GM19193 (cell line): ENCODE measurements around the gene RPL27A.

Experiments used
- POLR2A ChIP-seq: IDR thresholded peaks from 4 replicates; pipeline ENCODE4 v1.6.1; 2011; ENCODE audit not compliant: insufficient read depth, insufficient read length; ENCODE audit errors: extremely low read depth

RPL27A gene

DNA sequence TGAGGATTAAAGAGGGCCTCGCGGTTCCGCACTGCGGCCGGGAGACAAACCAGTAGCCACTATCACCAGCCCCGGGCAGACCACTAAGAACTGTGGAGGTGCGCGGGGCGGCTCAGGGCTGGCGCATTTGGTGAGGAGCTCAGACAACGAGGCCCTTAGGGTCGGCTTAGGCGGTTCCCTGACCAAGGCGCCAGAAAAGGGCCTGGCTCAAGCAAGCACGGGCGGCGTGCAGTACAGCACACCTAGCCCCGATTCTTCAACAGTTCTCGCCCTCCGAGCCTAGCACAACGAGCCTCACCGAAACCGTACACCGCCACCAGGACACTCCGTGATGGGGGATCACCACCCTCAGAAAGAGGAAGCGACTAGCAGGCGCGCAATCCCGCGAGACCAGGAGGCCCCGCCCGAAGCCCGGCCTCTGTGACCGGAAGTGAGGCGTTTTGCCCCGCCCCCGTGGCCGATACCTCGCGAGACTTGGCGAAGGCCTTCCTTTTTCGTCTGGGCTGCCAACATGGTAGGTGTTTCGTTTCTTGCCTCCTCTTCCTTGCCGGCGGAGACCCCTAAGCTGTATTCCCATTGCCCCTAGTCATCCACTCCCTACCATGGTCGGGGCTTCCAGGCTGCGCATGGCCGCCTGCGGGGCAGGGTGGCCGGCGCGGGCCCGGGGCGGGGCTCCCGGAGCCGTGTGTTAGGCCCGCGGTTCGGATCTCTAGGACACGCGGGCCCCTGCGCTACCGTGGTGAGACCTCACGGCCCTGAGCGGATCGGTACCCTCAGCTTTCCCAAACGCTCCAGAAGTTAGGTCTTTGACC lies at the start of gene RPL27A, which contains the start of gene TRIM66:
Gene RPL27A (plus strand): TSS at position 490 of the 812 bp plus-strand sequence. CDS start 22 bp downstream, at position 512.
Gene TRIM66 (minus strand): TSS at position 363 of the 812 bp plus-strand sequence. CDS start 10,391 bp downstream, outside the sequence.
- peak; percentile 99 for TF ChIP-seq POLR2A

DNA sequence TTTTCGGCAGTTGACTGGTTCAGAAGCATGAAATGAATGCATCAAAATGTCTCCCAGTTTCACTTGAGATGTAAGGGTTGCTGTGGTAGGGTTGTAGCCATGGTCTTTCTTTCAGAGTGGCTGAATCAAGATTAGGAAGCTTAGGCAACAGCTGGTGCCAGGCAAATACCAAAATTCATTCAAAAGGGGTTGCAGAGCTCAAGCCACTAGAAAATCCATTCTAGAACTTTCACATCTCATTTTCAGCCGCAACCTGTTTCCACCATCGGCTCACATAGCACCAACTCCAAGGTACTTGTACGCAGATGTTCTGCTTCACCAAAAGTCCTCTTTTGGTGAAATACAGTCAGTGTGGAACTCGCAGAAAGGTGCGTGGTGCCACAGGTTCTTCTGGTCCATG lies 48.1 kb upstream of the RPL27A start:
- TF ChIP-seq POLR2A, result no peak

DNA sequence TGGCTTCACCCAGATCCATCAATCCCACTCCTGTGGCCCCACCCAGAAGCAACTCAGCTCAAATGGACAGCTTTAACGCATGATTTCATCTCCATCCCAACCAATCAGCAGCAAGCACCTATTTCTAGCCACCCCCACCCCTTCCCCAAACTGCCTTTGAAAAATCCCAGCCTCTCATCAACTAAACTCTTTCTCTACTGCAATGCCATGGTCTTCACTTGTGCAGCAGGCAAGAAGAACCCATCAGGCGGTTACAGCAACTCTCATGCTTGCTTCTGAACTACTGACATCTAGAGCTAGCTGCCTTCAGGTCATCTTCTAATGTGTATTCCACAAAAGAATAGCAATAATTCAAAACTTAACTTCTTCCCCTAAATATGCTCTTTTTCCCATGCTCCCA lies 46.5 kb upstream of the RPL27A start:
- TF ChIP-seq POLR2A, result no peak

DNA sequence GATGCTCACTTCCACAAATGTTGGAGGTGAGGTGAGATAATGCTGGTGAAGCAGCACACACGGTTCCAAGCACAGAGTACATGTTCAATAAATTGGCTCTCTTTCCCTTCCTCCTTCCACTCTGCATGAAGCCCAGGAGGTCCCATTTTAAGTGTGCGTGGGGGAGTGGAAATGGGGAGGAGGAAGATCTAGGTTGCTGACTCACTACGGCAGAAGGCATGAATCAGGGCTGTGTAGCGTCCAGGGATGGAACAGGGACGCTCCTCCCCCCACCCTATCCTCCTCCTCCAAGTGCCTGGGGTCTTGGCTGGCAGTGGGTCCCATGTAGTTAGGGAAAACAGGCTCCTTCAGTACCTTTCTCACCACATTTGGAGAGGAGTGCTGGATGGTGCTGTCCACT lies 44.3 kb upstream of the RPL27A start:
- TF ChIP-seq POLR2A, result no peak

DNA sequence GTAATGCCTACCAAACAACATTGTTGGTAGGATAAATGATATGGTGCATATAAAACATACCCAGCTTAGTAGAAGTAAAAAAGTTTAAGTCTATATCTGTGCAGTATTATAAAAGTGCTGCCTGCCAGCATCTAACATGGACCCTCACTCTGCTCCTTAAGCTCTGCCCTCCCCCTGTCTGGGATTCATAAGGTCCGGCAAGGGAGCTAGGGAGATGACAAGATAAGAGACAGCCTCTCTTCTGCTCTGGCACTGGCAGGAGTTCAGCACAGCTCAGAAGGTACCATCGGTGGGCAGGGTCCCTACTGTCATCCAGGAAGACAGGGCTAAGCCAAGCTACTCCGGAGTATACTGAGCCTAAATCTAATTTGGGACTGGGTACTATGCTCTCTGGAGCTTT lies 42.9 kb upstream of the RPL27A start:
- TF ChIP-seq POLR2A, result no peak

DNA sequence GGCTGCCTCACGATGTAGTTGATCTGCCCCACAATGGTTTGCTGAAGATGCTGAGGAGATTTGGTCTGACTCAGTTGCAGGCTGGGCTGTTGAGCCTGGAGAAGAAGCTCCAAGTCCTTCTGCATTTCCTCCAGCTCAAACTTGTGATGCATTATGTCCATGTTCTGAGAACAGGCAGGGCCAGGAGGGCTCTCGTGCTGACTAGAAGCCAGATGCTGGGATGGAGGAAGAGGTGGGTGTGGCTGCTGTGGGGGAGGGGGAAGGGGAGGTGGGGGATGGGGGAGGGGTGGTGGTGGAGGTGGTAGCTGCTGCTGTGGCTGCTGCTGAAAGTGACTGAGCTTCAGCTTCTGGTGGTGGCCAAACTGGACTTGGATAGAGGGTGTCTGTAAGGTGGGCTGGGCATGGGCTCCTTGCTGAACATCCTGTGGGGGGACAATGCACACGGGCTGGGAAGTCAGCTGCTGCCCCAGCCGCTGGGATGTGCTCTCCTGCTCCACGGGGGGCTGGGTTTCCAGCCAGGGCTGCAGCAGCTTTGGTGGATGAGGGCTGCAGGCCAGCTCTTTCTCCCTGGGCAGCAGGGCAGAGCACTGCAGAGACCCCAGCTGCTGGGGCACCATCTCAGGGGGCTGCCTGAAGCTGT lies 42.2 kb upstream of the RPL27A start:
- TF ChIP-seq POLR2A, result no peak

DNA sequence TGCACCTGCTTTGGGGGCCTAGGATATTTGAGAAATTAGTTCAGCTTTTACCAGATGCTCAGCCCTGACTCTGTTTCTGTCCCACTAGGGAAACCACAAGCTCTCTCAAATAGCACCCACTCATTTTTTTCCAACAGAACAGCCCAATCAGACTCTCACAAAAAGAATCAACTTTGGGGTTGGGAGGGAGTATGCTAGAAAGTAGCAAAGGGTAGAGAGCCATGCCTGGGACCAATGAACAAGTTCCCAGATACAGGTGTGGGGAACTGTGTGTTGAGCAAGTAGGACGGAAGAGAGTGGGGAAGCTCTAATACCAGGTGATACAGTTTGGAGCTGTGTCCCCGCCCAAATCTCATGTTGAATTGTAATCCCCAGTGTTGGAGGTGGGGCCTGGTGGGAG lies 41.3 kb upstream of the RPL27A start:
- TF ChIP-seq POLR2A, result no peak

DNA sequence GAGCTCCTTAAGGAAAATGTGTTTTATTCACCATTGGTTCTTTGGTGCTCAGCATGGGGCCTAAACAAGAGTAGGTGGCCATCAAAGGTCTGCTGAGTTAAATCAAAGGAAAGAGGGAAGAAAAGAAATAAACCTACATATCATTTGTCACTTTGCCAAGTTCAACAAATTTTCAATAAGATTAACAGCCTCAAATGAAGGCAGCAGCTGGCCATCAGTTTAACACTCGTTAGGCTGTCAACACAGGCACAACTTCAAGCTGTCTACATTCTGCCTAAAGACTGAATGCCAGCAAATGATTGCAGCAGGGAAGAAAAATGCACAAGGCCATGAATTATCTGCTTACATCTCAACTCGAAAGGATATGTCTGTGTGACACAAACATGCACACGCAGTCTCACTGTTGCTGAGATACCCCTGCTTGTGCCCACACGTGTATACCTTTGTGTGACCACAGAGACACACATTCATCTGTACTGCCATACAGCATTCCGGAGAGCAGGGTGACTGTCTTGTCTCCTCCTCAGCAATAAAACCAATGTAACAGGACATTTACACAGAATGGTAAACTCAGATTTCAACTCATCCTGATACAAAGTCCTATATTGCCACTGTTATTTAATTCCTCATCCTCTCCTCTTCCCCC lies 40.3 kb upstream of the RPL27A start:
- no peak for TF ChIP-seq POLR2A

DNA sequence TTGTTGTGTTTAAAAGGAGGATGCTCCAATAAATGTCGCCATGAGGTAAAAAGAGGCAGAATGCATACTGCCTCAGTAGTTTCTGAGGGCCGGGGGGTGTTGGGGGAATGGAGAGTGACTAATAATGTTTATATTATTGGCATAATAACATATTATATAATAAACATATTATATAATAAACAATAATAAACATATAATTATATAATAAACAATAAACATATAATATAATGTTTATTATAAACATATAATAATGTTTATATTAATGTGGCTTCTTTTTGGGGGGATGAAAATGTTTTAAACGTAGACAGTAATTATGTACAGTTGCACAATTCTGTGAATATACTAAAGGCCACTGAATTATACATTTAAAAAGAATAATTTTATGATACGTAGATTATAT lies 35.7 kb upstream of the RPL27A start:
- TF ChIP-seq POLR2A, result no peak

DNA sequence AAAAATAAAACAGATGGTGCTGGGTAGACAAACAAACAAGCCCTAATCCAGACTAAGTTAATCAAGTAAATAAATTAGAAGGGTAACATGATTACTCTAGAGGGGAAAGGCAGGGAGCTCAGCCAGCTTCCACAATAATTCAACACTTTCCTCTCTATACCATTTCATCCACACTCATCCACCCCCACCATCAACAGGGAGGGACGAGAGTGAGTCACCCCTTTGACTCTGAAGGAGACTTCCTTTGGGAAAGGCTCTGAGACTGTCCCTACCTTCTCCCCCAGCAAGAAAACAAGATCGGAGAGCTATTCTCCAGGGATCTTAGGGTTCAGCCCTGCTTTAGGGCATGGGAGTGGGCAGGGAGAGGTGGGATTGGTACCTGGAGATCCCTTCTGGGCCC lies 33.2 kb upstream of the RPL27A start:
- no peak for TF ChIP-seq POLR2A

DNA sequence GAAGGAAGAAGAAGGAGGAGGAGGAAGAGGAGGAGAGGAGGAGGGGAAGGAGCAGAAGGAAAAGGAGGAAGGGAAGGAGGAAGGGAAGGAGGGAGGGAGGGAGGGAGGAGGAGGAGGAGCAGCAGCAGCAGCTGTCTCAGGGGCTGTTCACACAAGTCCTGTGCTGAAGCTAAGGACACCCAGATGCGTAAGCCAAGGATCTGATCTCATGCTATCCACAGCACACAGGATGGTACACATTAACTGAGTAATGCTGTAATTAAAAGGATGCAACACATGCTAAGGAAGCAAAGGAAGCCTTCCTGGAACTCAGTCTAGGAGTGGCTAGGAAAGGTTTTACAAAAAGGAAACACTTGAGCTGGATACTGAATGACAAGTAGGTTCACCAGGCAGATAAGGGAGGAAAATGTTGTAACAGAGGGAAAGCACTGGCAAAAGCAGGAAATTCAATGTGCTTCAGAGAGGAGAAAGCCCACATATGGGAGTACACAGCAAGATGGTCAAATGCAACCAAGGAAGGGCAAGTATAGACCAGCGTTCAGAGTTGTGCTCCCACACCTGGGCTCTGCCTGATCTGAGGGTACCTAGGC lies 32.1 kb upstream of the RPL27A start:
- no peak for TF ChIP-seq POLR2A

DNA sequence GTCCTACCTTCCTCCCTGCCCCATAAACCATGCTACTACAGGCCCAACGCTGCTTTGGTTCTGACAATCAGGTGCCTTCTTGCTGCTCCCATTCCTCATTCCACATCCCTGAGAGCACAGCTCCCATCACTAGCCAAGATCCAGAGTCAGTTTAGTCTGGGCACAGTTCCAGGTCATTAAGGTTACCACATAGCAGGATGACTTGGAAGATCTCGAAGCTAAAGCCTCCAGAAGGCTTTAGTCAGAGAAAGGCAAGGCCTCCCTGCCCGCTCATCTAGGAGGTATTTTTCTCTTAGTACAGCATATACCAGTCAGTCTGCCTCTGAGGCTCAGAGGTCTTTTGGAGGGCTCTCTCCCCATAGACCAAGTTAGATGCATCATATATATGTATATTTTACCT lies 30.5 kb upstream of the RPL27A start:
- TF ChIP-seq POLR2A, result no peak

DNA sequence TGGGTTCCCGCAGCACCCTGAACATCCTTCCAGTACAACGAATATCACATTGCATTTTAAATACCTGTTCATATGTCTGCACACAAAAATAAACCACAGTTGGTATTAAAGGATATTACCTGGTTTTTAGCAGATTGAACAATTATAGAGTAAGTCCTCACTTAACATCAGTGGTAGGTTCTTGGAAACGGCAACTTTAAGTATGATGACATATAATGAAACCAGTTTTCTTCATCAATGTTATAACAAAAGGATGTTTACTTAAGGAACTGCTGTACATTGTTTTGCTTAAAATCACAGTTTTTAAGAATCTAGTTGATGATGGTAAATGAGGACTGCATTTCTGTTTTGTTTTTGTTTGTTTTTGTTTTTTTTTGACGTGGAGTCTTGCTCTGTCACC lies 28.1 kb upstream of the RPL27A start:
- no peak for TF ChIP-seq POLR2A

DNA sequence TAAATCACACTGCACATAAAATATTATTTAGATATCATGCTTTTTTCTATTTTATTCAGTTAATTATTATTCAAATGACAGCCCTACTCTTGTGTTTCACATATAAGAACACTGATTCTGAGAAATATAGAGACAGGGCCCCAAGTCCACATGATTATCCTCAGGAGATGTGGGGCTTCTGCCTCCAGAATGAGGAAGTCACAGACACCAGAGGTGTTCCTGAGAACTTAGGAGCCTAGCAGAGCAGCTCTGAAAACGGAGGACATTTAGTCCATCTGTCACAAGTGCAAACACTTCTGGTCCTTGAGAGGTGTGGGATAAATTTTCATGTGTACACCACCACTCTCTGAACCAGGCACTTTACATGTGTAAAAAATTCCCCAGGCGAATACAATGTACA lies 26.3 kb upstream of the RPL27A start:
- TF ChIP-seq POLR2A, result no peak

DNA sequence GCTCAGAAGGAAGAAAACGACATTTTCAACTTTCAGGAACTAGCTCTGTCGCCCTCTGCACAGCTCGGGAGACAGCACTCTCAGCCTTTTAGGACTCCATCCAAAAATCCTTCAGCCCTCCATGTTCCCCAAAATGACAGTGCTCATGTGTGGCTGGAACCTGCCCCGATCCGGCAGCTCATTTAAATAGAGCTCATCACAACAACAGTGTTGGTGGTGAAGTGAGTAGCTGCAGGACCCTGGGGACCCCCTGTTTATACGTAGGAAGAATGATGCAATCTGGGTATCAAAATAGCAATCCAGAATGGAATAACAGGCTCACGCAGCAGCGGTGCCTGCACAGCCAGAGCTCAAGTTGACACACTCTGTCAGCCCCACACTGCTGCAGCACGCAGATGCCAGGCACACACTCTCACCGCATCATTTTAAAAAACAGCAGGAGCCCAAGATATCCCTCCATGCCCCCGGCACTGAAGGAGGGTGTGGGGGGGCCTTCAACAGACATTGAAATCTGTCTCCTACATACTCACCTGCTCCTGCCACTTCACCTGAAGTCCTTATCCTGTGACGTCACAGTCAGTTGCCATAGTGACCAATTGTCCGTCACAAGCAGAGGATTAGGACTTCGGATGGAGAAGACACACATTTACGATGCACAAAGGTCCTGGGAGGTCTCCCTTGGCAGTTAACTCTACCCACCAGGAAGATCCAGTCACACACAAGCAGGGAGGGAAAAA lies 24.1 kb upstream of the RPL27A start:
- no peak for TF ChIP-seq POLR2A
